Activated B cell treated with CpG ODN at 0.5 μM for 24 hours (primary cell): ENCODE measurements around the gene PRKG1. TPM values are rescaled to one million over a fixed set of nuclear protein-coding genes. Genes with fewer than 3 reads are reported as not detected.

Experiments used
- ATAC-seq: fragments of 200-7000 bp; cut with Tn5 transposase; one replicate; pipeline ENCODE4 v1.10.0; 2021; ENCODE audit warnings: low read depth, mild to moderate bottlenecking, moderate library complexity
- CTCF ChIA-PET: fragments of 350-600 bp; sonication (Branson Sonifier 250); formaldehyde crosslinking; loops from one replicate; lab custom pipeline; 2021; ENCODE audit warnings: antibody characterized with exemption; lab: Charles Lee
- POLR2A ChIA-PET: fragments of 350-600 bp; sonication (Branson Sonifier 250); formaldehyde crosslinking; loops from one replicate; lab custom pipeline; 2021; ENCODE audit warnings: antibody characterized with exemption; lab: Charles Lee
- DNase-seq: peaks from one replicate; pipeline ENCODE4 v3.0.0; 2022
- H3K27ac Mint-ChIP-seq: one replicate; pipeline ENCODE4 v1.8.0; 2020; ENCODE audit warnings: mixed read lengths
- H3K27me3 Mint-ChIP-seq: one replicate; pipeline ENCODE4 v1.8.0; 2021; ENCODE audit warnings: mixed read lengths
- H3K36me3 Mint-ChIP-seq: one replicate; pipeline ENCODE4 v1.8.0; 2021; ENCODE audit warnings: low read depth, mixed read lengths
- H3K4me1 Mint-ChIP-seq: one replicate; pipeline ENCODE4 v1.8.0; 2021; ENCODE audit warnings: mixed read lengths
- H3K4me3 Mint-ChIP-seq: one replicate; pipeline ENCODE4 v1.8.0; 2020; ENCODE audit warnings: mild to moderate bottlenecking, mixed read lengths
- H3K9me3 Mint-ChIP-seq: one replicate; pipeline ENCODE4 v1.8.0; 2020; ENCODE audit warnings: mixed read lengths
- CTCF ChIP-seq: fragments of 200-600 bp; IDR thresholded peaks from one replicate; pipeline ENCODE4 v1.8.0; 2022; ENCODE audit warnings: antibody characterized with exemption, mild to moderate bottlenecking
- intact Hi-C: fragments of 100-400 bp; cut with micrococcal nuclease; formaldehyde crosslinking; loops from one replicate; pipeline ENCODE4 v1.15.1; 2024
- total RNA-seq: library from RNA; stranded (reverse); gene quantifications from 2 replicates; pipeline ENCODE4 v1.2.3, GENCODE V29; 2022

The PRKG1 gene
- total RNA-seq, 1 donor from 2014 or later = not detected

GRCh38 chr10:51459476-51459875, 385.2 kb downstream of the PRKG1 start:
- no peak for TF ChIP-seq CTCF
- ChIA-PET POLR2A (no interaction called here), CTCF (interaction anchor here (1.2 kb wide), 1 partner anchor 8 kb away, joined by 3 read pairs; no protein-coding TSS in a partner anchor)
- Mint-ChIP-seq H3K27ac (no peak overlapping the region), H3K9me3 (peaks cover 5% of the 10 kb centered on the region), H3K4me3 (no peak overlapping the region), H3K4me1 (no peaks in the 10 kb centered on the region), H3K27me3 (no peaks in the 10 kb centered on the region), H3K36me3 (no peaks in the 10 kb centered on the region)
- ATAC-seq (no peak), DNase-seq (no peak)
- intact Hi-C loops = no loop called here

- ChIA-PET CTCF (no interaction called here), POLR2A (no interaction called here)
- intact Hi-C loops = no loop called here
- no peak overlapping the region for H3K27ac Mint-ChIP-seq
- H3K36me3 Mint-ChIP-seq = no peaks in the 10 kb centered on the region
- DNase-seq (no peak), ATAC-seq (no peak)
- no peak overlapping the region for H3K4me3 Mint-ChIP-seq
- H3K4me1 Mint-ChIP-seq = no peaks in the 10 kb centered on the region
- no peak for TF ChIP-seq CTCF
- no peaks in the 10 kb centered on the region for H3K9me3 Mint-ChIP-seq
- no peaks in the 10 kb centered on the region for H3K27me3 Mint-ChIP-seq
These were observed 387.9 kb downstream of the PRKG1 start for GRCh38 chr10:51462076-51462779.

- ChIA-PET CTCF (no interaction called here), POLR2A (no interaction called here)
- H3K27me3 Mint-ChIP-seq = no peaks in the 10 kb centered on the region
- no peaks in the 10 kb centered on the region for H3K9me3 Mint-ChIP-seq
- no peak for ATAC-seq
- H3K36me3 Mint-ChIP-seq = no peaks in the 10 kb centered on the region
- H3K4me1 Mint-ChIP-seq = no peaks in the 10 kb centered on the region
- no peak for DNase-seq
- H3K27ac Mint-ChIP-seq = no peak overlapping the region
- intact Hi-C loops = no loop called here
- no peak overlapping the region for H3K4me3 Mint-ChIP-seq
- TF ChIP-seq CTCF = no peak
These were observed 394.1 kb downstream of the PRKG1 start for GRCh38 chr10:51468424-51468823.

- POLR2A ChIA-PET = no interaction called here
- DNase-seq (no peak), ATAC-seq (no peak)
- TF ChIP-seq CTCF = no peak
- intact Hi-C loops = no loop called here
- CTCF ChIA-PET = no interaction called here
- Mint-ChIP-seq H3K27ac (no peak overlapping the region), H3K36me3 (no peaks in the 10 kb centered on the region), H3K4me1 (no peaks in the 10 kb centered on the region), H3K4me3 (no peak overlapping the region), H3K9me3 (no peaks in the 10 kb centered on the region), H3K27me3 (no peaks in the 10 kb centered on the region)
These were observed 395.4 kb downstream of the PRKG1 start for GRCh38 chr10:51469686-51470085.

GRCh38 chr10:51471271-51471670, 397.0 kb downstream of the PRKG1 start:
- H3K27me3 Mint-ChIP-seq = no peaks in the 10 kb centered on the region
- TF ChIP-seq CTCF = no peak
- ATAC-seq (no peak), DNase-seq (no peak)
- ChIA-PET CTCF (no interaction called here), POLR2A (no interaction called here)
- H3K4me3 Mint-ChIP-seq = no peak overlapping the region
- H3K36me3 Mint-ChIP-seq = no peaks in the 10 kb centered on the region
- no peaks in the 10 kb centered on the region for H3K9me3 Mint-ChIP-seq
- intact Hi-C loops = no loop called here
- H3K27ac Mint-ChIP-seq = no peak overlapping the region
- H3K4me1 Mint-ChIP-seq = no peaks in the 10 kb centered on the region
